Vagina (tissue), 2 donors: ENCODE results near the gene KRTAP10-12.

ENCODE experiments used
- POLR2A ChIP-seq, 2 donors: fragments of 450-650 bp; IDR thresholded peaks; one replicate each; pipeline ENCODE4 v1.6.1; 2017; ENCODE audit warnings: antibody characterized with exemption in 2 of 2, mild to moderate bottlenecking in 2 of 2, moderate library complexity in 2 of 2
- TF ChIP-seq, protein P1 (sequence below), 3 experiments: fragments of 450-650 bp in 2 of 3; fragments of 200-600 bp in 1 of 3; sonication (generic) in 1 of 3; IDR thresholded peaks; one replicate each; pipeline ENCODE4 v1.5.1; 2017 to 2019; ENCODE audit warnings: antibody characterized with exemption in 3 of 3, mild to moderate bottlenecking in 2 of 3, moderate library complexity in 2 of 3

DNA sequence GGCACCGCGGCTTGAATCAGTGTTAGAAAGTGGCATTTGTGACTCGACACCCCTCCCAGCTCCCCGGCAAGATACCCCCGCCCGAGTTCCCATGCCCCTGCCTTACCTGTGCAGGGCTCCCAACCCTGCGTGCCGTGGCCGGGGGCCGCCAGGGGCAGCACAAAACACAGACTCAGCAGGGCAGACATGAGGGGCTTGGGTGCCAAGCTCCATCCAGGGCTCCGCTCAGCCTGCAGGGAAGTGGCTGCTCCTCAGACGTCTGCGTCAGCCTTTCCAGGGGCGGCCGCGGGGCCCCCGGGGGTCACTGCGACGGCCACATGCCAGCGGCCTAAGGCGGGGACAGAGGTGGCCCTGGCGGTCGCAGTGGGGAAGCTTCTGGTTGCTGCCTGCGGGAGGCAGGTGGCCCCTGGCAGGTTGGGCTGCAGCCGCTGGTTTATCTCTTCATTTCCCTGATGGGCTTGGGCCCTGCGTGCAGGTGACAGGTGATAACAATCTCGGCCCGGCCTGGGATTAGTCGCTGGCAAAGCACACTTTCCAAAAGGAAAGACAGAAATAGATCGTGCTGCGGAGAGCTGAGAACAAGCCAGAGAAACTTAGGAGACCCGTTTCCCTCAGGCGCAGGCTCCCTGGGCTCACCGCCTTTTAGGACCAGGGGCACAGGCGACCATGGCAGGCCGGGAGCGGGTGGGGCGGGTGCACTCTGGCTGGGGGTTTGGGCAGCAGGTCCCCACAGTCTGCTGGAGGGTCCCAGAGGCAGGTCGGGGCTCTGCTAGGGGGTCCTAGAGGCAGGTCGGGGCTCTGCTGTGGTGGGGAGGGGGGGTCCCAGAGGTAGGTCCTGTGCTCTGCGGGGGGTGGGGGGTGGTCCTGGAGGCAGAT, 14.6 kb downstream of the KRTAP10-12 start, which contains the start of gene TSPEAR:
- TF ChIP-seq, protein P1, sequence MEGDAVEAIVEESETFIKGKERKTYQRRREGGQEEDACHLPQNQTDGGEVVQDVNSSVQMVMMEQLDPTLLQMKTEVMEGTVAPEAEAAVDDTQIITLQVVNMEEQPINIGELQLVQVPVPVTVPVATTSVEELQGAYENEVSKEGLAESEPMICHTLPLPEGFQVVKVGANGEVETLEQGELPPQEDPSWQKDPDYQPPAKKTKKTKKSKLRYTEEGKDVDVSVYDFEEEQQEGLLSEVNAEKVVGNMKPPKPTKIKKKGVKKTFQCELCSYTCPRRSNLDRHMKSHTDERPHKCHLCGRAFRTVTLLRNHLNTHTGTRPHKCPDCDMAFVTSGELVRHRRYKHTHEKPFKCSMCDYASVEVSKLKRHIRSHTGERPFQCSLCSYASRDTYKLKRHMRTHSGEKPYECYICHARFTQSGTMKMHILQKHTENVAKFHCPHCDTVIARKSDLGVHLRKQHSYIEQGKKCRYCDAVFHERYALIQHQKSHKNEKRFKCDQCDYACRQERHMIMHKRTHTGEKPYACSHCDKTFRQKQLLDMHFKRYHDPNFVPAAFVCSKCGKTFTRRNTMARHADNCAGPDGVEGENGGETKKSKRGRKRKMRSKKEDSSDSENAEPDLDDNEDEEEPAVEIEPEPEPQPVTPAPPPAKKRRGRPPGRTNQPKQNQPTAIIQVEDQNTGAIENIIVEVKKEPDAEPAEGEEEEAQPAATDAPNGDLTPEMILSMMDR (IDR thresholded peaks at IDR 0.05), result no peak
- no peak for TF ChIP-seq POLR2A (IDR thresholded peaks at IDR 0.05)
